Ectodermal cell (in vitro differentiated cells): ENCODE measurements around the gene GSTK1.

Experiments used
- H3K27ac ChIP-seq: 2 replicates; pipeline ENCODE4 v1.7.0; 2013; ENCODE audit warnings: mild to moderate bottlenecking, low read depth, low read length; ENCODE audit not compliant: insufficient read depth, poor library complexity, severe bottlenecking
- H3K27me3 ChIP-seq: 2 replicates; pipeline ENCODE4 v1.7.0; 2013; ENCODE audit warnings: mild to moderate bottlenecking, low read length; ENCODE audit not compliant: insufficient read depth, control insufficient read depth, poor library complexity, severe bottlenecking
- H3K36me3 ChIP-seq: one replicate; pipeline ENCODE4 v1.7.0; 2013; ENCODE audit warnings: low read length; ENCODE audit not compliant: control insufficient read depth, insufficient read depth
- H3K4me1 ChIP-seq: one replicate; pipeline ENCODE4 v1.7.0; 2013; ENCODE audit warnings: low read length; ENCODE audit not compliant: control insufficient read depth, insufficient read depth
- H3K4me3 ChIP-seq: 2 replicates; pipeline ENCODE4 v1.7.0; 2013; ENCODE audit warnings: low read depth, low read length, control low read depth; ENCODE audit not compliant: insufficient read depth
- H3K9me3 ChIP-seq: 2 replicates; pipeline ENCODE4 v1.7.0; 2013; ENCODE audit warnings: mild to moderate bottlenecking, low read length, moderate library complexity; ENCODE audit not compliant: control insufficient read depth
- WGBS, 2 experiments: methylation state at CpG; one replicate each; pipeline ENCODE4 v1.1.7; 2013; ENCODE audit warnings: missing lambda C conversion rate in 2 of 2; 5-methylcytosine and 5-hydroxymethylcytosine counted together

Gene GSTK1

GRCh38 chr7:143225047-143225446 lies 38.2 kb upstream of the GSTK1 start:
- no peak overlapping the region for H3K27ac ChIP-seq
- H3K4me3 ChIP-seq, result no peak overlapping the region
- no peaks in the 10 kb centered on the region for H3K36me3 ChIP-seq
- H3K9me3 ChIP-seq, result no peaks in the 10 kb centered on the region
- 89 to 96% methylated on average over 4 to 5 of the region's 5 CpGs for WGBS, 2 experiments
- H3K27me3 ChIP-seq, result no peaks in the 10 kb centered on the region
- H3K4me1 ChIP-seq, result no peaks in the 10 kb centered on the region

DNA sequence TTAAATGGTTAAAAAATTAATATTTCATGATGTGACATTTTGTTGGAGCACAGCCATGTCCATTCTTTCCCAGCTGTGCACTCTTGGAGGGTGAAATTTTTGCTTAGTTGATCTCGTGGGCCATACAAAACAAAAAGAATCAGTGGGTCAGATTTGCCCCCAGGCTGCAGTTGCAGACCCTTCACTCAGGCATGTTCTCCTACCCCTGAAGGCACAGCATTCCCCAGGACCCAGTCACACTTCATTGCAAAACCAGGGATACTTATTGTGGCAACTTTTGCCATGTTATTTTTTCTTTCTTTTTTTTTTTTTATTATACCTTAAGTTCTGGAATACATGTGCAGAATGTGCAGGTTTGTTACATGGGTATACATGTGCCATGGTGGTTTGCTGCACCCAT lies 35.4 kb upstream of the GSTK1 start:
- Histone ChIP-seq H3K27ac (no peak overlapping the region), H3K4me3 (no peak overlapping the region), H3K9me3 (no peaks in the 10 kb centered on the region), H3K4me1 (no peaks in the 10 kb centered on the region), H3K36me3 (no peaks in the 10 kb centered on the region), H3K27me3 (no peaks in the 10 kb centered on the region)
- 71 to 81% methylated on average over 1 of the region's 1 CpG for WGBS, 2 experiments

- 48 to 56% methylated on average over 7 to 8 of the region's 9 CpGs for WGBS, 2 experiments
- Histone ChIP-seq H3K36me3 (no peaks in the 10 kb centered on the region), H3K4me3 (no peak overlapping the region), H3K9me3 (no peaks in the 10 kb centered on the region), H3K4me1 (no peaks in the 10 kb centered on the region), H3K27me3 (no peaks in the 10 kb centered on the region), H3K27ac (no peak overlapping the region)
These were observed 34.0 kb upstream of the GSTK1 start for GRCh38 chr7:143229054-143229790.

DNA sequence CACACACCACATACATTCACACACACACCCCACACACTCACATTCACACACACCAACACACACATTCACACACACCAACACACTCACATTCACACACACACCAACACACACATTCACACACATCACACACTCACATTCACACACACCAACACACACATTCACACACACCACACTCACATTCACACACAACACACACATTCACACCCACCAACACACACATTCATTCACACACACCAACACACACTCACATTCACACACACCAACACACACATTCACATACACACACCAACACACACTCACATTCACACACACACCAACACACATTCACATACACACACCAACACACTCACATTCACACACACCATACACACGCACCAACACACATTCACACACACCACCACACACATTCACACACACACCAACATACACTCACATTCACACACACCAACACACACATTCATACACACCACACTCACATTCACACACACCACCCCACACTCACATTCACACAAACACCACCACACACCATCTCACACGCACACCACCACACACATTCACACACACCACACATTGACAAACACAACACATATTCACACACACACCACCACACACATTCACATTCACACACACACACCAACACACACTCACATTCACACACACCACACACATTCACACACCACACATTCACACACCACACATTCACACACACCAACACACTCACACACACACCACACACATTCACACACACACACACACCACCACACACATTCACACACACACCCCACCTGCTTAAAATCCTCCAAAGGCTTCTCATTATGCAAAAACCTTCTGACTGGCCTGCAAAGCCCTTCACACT lies 32.4 kb upstream of the GSTK1 start:
- Histone ChIP-seq H3K4me1 (no peaks in the 10 kb centered on the region), H3K36me3 (no peaks in the 10 kb centered on the region), H3K27me3 (no peaks in the 10 kb centered on the region), H3K27ac (no peak overlapping the region), H3K4me3 (no peak overlapping the region), H3K9me3 (no peaks in the 10 kb centered on the region)
- WGBS, 2 experiments, result 86 to 92% methylated on average over 2 of the region's 2 CpGs

DNA sequence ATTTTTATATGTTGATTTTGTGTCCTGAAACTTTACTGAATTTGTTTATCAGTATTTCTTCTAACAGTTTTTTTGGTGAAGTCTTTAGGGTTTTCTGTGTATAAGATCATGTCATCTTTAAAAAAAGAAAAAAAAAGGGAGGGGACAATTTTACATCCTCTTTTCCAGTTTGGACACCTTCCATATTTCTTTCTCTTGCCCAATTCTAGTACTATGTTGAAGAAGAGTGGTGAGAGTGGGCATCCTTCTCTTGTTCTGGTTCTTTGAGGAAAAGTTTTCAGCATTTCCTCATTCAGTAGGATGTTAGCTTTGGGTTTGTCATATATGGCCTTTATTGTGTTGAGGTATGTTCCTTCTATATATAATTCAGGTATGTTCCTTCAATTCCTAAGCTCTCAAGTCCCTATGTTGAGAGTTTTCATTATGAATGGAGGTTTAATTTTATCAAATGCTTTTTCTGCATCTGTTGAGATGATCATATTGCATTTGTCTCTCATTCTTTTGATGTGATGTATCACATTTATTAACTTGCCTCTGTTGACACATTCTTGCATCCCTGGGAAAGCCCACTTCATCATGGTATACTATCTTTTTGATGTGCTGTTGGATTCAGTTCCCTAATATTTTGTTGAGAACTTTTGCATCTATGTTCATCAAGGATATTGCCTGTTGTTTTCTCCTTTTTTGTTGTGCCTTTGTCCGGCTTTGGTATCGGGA lies 29.3 kb upstream of the GSTK1 start:
- H3K27ac ChIP-seq, result no peak overlapping the region
- H3K9me3 ChIP-seq, result no peaks in the 10 kb centered on the region
- no peaks in the 10 kb centered on the region for H3K36me3 ChIP-seq
- H3K4me3 ChIP-seq, result no peak overlapping the region
- no peaks in the 10 kb centered on the region for H3K27me3 ChIP-seq
- WGBS, 2 experiments, result 100% methylated on average over 1 to 2 of the region's 2 CpGs
- H3K4me1 ChIP-seq, result no peaks in the 10 kb centered on the region

GRCh38 chr7:143234533-143234875 lies 28.7 kb upstream of the GSTK1 start:
- Histone ChIP-seq H3K4me3 (no peak overlapping the region), H3K27ac (no peak overlapping the region), H3K9me3 (no peaks in the 10 kb centered on the region), H3K27me3 (no peaks in the 10 kb centered on the region), H3K36me3 (no peaks in the 10 kb centered on the region), H3K4me1 (no peaks in the 10 kb centered on the region)
- 88 to 94% methylated on average over 3 of the region's 3 CpGs for WGBS, 2 experiments

DNA sequence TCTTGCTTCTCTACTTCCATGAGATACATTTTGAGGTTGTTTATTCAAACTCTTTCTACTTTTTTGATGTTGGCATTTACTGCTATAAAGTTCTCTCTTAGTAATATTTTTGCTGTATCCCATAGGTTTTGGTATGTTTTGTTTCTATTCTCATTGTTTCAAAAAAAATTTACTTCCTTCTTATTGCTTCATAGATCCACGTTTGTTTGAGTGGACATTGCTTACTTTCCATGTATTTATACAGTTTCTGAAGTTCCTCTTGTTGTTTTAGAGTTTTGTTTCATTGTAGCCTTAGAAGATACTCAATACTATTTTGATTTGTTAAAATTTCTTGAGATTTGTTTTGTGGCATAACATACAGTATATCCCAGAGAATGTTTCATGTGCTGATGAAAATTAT lies 27.7 kb upstream of the GSTK1 start:
- Histone ChIP-seq H3K27me3 (no peaks in the 10 kb centered on the region), H3K4me3 (no peak overlapping the region), H3K27ac (no peak overlapping the region), H3K36me3 (no peaks in the 10 kb centered on the region), H3K9me3 (no peaks in the 10 kb centered on the region), H3K4me1 (no peaks in the 10 kb centered on the region)
- 50% methylated on average over 1 of the region's 1 CpG; no CpG with 5 or more reads in 1 of the 2 experiments for WGBS, 2 experiments

GRCh38 chr7:143236408-143236990 lies 26.7 kb upstream of the GSTK1 start:
- no peaks in the 10 kb centered on the region for H3K9me3 ChIP-seq
- no peak overlapping the region for H3K27ac ChIP-seq
- H3K27me3 ChIP-seq, result peaks cover 6% of the 10 kb centered on the region
- no peak overlapping the region for H3K4me3 ChIP-seq
- no peaks in the 10 kb centered on the region for H3K36me3 ChIP-seq
- 88 to 95% methylated on average over 3 of the region's 3 CpGs for WGBS, 2 experiments
- no peaks in the 10 kb centered on the region for H3K4me1 ChIP-seq

DNA sequence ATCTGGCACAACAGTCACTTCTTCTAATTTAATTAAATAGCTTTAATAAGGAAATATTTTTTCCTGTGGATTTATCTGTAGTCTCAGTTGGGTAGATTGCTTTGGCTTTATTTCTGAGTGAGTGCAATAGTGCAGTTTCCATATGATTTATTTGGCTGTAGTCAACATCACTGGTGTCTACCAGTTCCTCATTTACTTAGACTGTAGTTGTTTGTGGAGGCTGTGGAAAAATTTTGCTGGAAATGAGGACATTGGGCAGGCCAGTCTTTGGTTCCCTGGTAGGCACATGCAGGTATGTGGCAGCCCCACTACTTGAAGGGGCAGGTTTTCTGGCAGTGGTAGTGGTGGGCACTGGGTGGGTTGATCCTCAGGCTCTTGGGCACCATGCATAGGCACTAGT lies 25.9 kb upstream of the GSTK1 start:
- Histone ChIP-seq H3K4me1 (no peaks in the 10 kb centered on the region), H3K36me3 (no peaks in the 10 kb centered on the region), H3K27me3 (peaks cover 7% of the 10 kb centered on the region), H3K27ac (no peak overlapping the region), H3K9me3 (no peaks in the 10 kb centered on the region), H3K4me3 (no peak overlapping the region)
